Stimulated activated CD4-positive, alpha-beta T cell treated with anti-CD3 and anti-CD28 coated beads, TNF-alpha, amount 100 ng/mL, for 1 hour (primary cell): Measurements from ENCODE around the gene CDH4.

Experiments
- DNase-seq, 3 donors: peaks; one replicate each; pipeline ENCODE4 v3.0.0-alpha.2; 2020; ENCODE audit warnings: low read depth in 3 of 3, low spot score in 1 of 3

The CDH4 gene

GRCh38 chr20:61548069-61548468 is 296.0 kb downstream of the CDH4 start:
- DNase-seq: no peak

- no peak for DNase-seq
Measured at GRCh38 chr20:61549865-61550264, 297.8 kb downstream of the CDH4 start.

- no peak for DNase-seq
Measured at GRCh38 chr20:61551401-61551800, 299.3 kb downstream of the CDH4 start.

GRCh38 chr20:61554617-61555016 is 302.6 kb downstream of the CDH4 start:
- DNase-seq: no peak

GRCh38 chr20:61555566-61555965 is 303.5 kb downstream of the CDH4 start:
- DNase-seq: no peak

GRCh38 chr20:61556111-61556510 is 304.1 kb downstream of the CDH4 start:
- no peak for DNase-seq

GRCh38 chr20:61556673-61557072 is 304.6 kb downstream of the CDH4 start:
- no peak for DNase-seq

- no peak for DNase-seq
Measured at GRCh38 chr20:61557621-61558020, 305.6 kb downstream of the CDH4 start.

- DNase-seq: no peak
Measured at GRCh38 chr20:61558726-61559125, 306.7 kb downstream of the CDH4 start.

- no peak for DNase-seq
Measured at GRCh38 chr20:61559706-61560315, 307.8 kb downstream of the CDH4 start.

- DNase-seq: no peak
Measured at GRCh38 chr20:61560361-61560853, 308.3 kb downstream of the CDH4 start.

- DNase-seq: no peak
Measured at GRCh38 chr20:61561111-61561830, 309.2 kb downstream of the CDH4 start.

GRCh38 chr20:61562491-61562890 is 310.4 kb downstream of the CDH4 start:
- no peak for DNase-seq

GRCh38 chr20:61562897-61563504 is 310.9 kb downstream of the CDH4 start:
- no peak for DNase-seq

GRCh38 chr20:61564628-61565027 is 312.6 kb downstream of the CDH4 start:
- DNase-seq: no peak

- DNase-seq: no peak
Measured at GRCh38 chr20:61565791-61566190, 313.7 kb downstream of the CDH4 start.

- no peak for DNase-seq
Measured at GRCh38 chr20:61566691-61567090, 314.6 kb downstream of the CDH4 start.

GRCh38 chr20:61567204-61567603 is 315.1 kb downstream of the CDH4 start:
- DNase-seq: no peak

- DNase-seq: no peak
Measured at GRCh38 chr20:61569825-61570224, 317.8 kb downstream of the CDH4 start.

GRCh38 chr20:61570646-61571195 is 318.7 kb downstream of the CDH4 start:
- DNase-seq: no peak

GRCh38 chr20:61571221-61571620 is 319.2 kb downstream of the CDH4 start:
- no peak for DNase-seq
